ENCODE data around the gene AVPI1.

DNA sequence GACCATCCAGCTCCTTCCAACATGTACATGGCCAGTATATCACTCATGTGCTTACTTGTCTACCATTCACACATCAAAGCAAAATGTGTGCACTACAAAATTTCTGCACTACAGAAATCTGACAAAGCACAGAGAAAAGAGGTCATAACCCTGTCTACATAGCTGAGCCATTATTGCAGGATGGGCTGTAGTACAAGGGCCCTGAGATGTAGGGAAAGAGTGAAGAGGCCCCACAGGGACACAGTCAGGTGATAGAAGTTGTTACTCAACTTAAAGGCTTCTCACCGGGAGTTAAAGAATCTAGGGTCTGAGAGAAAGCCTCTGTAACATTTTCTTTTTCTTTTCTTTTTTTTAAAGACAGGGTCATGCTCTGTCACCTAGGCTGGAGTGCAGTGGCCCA, 17.5 kb downstream of the AVPI1 start:
- TF ChIP-seq, protein P1, sequence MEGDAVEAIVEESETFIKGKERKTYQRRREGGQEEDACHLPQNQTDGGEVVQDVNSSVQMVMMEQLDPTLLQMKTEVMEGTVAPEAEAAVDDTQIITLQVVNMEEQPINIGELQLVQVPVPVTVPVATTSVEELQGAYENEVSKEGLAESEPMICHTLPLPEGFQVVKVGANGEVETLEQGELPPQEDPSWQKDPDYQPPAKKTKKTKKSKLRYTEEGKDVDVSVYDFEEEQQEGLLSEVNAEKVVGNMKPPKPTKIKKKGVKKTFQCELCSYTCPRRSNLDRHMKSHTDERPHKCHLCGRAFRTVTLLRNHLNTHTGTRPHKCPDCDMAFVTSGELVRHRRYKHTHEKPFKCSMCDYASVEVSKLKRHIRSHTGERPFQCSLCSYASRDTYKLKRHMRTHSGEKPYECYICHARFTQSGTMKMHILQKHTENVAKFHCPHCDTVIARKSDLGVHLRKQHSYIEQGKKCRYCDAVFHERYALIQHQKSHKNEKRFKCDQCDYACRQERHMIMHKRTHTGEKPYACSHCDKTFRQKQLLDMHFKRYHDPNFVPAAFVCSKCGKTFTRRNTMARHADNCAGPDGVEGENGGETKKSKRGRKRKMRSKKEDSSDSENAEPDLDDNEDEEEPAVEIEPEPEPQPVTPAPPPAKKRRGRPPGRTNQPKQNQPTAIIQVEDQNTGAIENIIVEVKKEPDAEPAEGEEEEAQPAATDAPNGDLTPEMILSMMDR (IDR thresholded peaks at IDR 0.05): no peak
- no peak for TF ChIP-seq POLR2A (IDR thresholded peaks at IDR 0.05; ENCODE audit: low read depth)
- no peak for TF ChIP-seq POLR2AphosphoS5 (IDR thresholded peaks at IDR 0.05)
- TF ChIP-seq EP300 (IDR thresholded peaks at IDR 0.05): no peak

Measured in esophagus muscularis mucosa (tissue), 4 donors.